HTERT RPE-1 (cell line): Measurements from ENCODE around the gene GGACT.

Experiments
- in situ Hi-C: fragments of 300-500 bp; cut with MboI; formaldehyde crosslinking; loops from 4 replicates; pipeline ENCODE4 v1.14.3; 2020; ENCODE audit warnings: low sequenced_read_pairs

The GGACT gene

DNA sequence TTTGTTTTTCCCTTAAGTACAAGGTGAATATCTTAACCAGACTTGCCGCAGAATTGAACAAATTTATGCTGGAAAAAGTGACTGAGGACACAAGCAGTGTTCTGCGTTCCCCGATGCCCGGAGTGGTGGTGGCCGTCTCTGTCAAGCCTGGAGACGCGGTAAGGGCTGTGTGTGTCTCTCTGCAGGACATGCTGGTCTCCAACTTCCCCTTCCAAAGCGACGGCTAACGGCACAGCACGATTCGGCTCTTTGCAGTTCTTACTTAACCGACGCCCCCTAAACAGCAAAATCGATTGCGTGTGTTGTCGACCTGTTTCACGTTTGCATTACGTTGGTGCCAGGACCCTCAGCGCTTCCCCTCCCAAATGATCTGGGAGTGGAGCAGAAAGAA, 73.2 kb downstream of the GGACT start:
- in situ Hi-C loops, result no loop called here

DNA sequence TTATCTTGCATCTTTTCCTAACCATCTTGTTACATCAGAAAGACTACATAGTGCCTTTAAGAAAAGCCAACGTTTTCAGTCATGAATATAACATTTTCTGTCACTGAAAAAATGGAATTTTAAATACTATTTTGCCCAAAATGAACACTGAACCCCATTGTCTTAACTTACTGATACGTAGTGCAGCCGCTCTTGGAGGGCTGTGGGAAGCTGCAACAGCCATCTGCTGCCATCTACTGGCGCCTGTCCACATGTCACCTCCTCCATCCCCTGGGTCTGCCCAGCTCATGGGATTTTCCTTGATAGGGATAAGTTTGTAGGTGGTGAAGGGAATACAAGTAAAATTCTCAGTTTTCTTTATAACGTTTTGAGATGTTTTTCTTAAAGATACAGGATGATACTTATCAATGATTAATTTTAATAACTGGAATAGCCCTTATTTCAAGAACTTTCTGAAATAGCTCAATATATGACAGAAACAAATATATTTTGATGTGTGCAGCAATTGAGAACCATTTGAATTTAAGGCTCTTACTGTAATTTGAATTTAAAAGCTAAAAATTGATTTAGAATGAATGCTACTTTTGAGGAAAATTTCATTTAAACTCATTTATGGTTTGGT, 73.7 kb downstream of the GGACT start:
- in situ Hi-C loops, result no loop called here

DNA sequence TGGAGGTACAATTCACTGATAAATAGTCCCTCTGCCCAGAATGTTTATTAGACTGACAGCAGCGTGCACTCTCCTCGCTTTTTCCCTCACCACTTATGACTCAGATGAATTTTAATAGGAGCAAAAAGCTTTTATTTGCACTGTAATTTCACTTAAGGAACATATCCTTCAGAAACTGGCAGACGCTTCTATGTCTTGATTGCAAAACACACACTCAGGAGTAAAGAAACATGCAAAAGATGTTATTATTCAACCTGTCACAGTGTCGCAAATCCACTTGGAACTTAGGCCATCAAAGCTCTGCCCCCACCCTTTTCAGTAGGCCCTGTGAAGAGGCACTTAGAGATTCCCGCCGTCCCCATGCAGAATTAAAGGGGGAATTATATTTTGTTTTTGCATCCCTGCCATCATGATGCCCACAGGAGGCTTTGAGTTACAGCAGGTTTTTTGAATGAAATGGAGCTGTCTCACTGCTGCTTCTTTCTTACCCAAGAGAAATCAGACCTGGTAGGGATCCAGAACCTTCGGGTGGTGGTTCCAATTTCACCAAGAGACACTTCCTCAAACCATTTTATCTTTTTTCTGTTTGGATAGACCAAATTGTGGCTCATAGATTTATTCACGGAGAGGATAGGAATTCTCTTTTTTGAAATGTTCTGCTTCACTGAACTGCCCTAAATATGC, 74.5 kb downstream of the GGACT start:
- in situ Hi-C loops, result no loop called here

DNA sequence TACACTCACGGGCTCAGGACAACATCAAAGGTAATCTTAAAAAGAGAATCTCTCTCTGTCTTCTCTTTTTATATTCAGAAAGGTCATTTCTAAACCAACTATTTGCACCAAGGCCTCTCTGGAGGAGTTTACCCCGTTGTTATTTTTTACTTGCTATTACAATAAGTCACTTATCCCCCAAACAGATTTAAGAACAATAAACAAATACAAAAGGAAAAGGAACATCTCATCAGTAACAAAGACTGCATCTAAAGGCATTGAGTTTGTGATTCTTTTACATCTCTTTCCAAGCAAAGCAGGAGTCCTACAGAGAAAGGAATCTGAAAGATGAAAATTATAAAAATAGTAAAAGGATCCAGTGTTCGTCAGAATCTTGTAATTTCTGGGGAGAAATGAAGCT, 75.4 kb downstream of the GGACT start:
- in situ Hi-C loops, result no loop called here

DNA sequence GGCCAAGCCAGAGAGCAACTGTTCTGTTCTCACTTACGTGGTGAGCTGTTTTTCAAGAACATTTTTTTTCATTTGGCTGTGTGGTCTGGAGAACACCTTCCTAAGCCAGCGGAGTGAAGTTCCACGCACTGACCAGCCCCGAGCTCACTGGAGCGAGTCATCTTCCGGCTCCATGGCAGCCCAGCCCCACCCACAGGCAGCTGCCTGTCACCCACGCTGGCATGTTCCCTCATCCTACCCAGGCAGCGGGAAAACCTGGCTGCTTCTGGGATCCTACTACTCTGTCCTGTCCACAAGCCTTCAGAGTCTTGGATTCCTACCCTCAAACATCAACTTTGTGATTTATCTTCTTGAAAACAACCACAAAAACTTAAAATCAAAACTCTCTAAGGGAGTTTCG, 76.2 kb downstream of the GGACT start:
- in situ Hi-C loops, result no loop called here

DNA sequence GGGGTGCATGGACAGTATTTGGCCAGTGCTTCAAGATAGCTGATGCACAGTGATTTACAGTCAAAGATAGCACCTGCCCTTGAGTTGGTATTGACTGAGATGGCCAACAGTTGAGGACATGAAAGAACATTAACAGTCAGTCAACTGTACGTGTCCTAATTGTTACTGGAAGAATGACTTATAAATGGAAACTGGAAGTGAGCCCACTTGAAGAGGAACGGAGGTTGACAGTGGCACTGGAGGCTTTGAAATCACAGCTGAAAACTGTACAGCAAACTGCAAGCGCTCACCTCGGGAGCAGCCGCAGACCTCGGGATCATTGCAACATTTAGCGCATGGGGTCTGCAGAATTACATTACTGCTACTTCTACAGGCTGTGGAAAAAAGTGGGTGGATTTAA, 77.1 kb downstream of the GGACT start:
- in situ Hi-C loops, result no loop called here

DNA sequence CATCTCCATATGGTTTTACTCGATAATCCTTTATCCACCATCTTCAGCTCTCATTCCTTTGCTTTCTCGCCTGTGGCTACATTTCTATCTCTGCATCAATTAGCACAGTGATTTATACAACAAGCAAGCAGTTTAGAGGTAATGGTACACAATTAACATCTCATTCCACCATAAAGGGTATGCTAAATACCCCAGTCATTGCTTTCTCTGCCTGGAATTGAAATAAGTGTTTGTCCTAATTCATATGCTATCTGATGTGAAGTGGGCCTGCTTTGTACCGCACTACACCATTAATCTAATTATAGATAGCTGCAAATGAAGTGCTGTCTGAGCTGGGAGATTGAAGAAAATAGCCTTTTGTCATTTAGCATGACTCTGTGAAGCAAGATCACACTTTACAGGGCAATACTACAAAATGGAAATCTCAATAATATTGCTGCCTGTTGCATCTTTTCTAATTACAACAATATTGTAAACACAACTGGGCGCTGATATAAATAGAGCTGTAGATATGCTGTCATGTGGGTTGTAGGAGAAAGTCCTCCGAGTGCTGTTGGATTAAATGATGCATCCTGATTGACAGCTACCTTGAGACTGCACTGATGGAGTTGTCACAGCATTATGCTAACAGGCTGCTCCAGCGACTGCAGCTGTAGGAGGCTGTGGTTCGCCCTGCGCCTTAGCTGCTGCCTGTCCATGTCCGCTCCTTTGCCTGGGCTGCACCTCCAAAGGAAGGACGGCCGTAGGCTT, 78.2 kb downstream of the GGACT start:
- in situ Hi-C loops, result no loop called here

DNA sequence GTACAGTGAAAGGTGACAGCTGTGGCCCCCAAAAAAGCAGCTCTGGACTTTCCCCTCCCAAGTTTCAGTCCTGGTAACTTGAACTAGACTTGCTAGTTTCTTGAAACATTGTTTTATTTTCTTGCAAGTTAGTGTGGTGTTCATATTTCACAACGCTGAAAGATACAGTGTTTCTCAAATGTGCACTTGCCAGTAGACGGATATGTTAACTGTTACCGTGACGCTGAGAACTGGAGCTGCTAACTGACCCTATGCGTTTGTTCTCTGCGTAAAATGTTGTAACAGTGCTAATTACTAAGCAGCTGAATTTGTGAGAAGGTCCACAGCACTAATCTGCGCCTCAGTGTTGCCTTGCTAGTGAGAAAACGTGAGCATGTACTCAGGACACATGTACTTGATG, 79.6 kb downstream of the GGACT start:
- in situ Hi-C loops, result no loop called here

DNA sequence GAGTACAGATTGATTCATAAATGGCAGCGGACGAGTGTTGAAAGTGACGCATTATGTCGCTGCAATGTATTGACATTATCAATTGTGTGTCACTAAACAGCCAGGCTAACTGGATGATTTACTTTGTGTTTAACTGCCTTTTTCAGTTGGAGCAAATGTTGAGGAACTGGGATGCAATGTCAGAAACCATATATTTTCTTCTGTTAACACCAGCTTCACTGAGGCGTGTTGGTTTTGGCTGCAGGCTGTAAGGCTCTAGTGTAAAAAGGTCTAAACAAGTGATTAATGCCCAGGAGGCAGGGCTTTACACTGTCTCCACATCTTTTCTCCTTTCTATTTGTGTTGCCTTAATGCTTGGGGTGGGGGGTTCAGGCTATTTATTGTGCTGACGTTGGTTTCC, 80.1 kb downstream of the GGACT start:
- in situ Hi-C loops, result no loop called here

DNA sequence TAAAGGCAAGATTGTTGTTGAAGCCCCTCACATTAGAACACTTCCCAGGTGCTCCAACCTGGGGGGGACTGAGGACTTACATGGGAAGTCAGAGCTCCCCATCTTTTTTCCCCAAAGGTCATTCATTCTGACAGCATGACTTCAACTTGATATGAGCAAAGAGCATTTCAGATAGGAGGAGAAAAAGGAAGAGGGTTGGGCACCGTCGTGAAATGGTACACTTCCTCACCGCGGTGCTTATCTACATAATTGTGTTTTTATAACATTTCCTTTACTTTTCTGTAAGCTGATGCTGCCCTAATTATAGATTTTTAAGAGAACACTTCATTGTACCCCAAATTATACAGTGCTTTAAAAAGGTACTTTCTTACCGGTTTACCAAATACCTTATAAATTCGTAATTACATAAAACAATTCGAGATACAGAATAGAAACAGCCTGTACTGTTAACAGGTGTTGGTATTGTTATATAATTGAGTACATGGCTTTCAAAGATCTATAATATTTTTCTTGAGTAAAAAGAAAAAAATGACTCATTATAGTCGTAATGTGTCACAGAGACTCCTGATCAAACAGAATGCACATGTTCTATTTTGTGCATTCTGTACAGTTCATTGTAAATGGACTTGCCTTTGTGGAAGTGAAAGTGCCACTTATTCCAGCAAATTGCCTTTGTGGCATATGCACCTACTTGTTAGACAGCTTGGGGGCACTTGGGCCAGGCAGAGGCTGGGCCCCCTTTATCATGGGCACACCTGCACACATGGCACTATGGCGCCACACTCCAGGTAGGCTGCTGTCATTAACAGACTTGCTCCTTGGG, 81.8 kb downstream of the GGACT start:
- in situ Hi-C loops, result no loop called here

DNA sequence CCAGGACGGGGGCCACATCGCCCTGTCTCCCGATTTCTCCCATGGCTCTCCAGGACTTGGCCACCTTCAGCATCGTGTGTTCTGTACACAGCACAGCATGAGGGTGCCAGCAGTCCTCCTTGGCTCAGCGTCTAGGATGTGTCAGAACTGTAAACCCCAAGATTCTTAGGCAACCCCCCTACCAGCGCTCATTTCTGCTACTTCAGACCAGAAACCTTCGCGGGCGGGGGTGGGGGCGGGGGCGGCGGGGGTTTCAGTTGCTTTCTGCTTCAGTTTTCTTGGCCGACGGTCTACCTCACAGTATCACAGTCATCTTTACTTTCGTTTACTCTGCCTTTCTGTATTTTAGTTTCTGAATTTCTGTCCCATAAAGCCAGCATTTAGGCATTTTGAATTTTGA, 82.4 kb downstream of the GGACT start:
- in situ Hi-C loops, result no loop called here

DNA sequence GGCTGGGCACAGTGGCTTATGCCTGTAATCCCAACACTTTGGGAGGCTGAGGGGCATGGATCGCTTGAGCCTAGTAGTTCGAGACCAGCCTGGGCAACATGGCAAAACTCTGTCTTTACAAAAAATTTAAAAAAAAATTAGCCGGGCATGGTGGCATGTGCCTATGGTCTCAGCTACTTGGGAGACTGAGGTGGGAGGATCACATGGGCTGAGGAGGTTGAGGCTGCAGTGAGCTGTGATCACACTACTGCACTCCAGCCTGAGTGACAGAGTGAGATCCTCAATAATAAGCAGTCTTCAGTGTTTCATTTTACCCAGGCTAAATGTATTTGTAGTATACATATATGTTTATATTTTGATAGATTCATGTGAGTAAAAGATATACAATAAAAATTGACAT, 85.0 kb downstream of the GGACT start:
- in situ Hi-C loops, result no loop called here

DNA sequence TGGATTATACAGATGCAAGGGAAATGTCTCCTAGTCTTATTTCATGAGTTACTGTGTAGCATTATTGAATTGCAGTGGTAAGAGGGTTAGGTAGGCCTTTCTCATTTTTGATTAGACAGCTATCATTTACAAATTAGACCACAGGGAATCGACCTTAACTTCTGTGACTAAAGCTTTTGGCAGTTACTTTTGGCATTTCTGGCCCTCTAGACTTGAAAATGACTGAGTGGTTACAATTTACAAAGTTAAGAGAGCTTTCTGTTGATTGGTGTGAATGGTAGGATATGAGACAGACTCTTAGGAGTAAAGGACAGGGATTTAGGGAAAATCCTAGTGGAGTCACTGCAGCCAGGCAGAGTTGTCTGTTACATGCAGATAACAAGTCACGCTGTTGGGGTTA, 86.1 kb downstream of the GGACT start:
- in situ Hi-C loops, result no loop called here

DNA sequence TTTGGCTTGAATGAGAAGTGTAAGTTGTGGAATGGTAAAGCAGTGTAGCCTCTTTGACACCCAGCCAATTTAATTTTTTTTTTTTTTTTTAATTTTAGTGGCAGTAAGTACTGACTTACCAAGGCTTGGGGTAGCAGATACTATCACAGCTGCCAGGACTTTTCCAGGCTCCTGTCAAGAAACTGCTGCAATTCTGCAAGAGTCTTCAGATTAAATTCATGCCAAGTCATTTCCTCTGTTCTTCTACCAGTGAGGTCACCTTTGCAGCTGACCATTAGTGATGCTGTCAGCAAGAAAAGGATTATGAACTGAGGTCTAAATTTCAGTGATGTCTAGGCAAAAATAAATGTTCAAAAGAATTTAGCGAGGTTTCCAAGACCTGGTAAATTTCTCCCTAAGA, 91.2 kb downstream of the GGACT start:
- in situ Hi-C loops, result no loop called here

DNA sequence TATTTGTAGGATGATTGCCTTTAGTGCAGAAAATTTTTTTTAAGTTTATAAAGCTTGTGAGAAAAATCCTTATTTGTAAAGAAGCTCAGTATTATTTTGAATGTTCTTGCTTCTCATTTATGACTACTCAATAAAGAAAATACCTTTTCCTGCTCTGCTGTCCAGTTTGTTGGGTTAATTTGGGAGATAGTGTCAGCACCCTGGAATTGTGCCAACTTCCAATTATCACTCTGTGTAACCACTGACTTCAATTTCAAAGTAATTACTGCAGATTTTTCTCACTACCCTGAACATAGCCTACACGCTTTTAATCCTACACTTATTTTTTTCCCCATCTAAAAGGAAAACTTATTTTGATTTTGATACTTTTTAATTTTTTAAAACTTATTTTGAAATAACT, 93.1 kb downstream of the GGACT start:
- in situ Hi-C loops, result no loop called here

DNA sequence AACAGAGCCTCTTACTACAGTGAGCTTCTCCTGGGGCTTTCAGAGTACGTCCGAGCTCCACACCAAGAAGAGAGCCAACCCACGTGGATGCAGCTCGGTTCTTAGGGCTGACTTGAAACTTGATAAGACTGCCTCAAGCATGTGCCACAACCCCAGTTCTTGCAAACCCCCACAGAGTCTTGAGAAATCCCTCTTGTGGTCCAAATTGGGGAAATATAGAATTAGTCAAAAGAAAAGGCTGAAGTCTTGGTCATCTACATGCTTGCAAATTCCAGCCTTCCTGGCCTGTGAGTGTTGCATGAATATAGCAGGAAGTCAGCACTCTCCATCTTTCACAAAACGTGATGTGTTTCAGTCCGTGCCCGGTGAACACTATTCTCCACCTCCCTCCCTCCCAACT, 95.2 kb downstream of the GGACT start:
- in situ Hi-C loops, result no loop called here

DNA sequence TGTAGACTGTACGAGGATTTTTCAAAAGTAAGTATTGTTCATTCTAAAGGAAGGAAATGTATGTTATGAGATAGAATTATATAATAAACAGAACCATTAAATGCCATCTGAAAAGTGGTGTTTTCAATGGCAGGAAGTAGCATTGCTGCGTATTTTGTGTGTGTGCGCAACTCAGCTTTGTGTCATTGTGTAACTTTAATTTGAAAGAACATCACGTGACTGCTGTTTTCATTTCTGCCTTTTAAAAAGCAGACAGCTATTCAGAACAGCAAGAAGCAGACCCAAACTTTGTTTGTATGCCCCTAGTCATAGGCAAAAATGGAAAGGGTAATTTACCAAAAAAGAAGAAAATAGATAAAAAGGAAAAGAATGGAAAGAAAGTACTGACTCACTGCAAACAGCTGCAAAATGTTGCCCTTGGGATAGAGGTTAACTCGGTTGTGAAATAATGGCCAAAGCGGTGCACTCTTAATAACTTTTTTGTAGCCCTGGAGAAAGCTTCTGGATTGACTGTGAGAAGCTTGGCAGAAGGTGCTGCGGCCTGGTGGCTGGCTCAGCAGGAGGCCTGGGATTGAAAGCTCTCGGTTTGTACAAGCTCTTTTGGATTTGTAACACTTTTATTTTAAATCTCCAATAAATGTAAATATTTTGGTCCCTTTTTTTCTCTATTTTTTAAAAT, 97.3 kb downstream of the GGACT start:
- in situ Hi-C loops, result no loop called here

DNA sequence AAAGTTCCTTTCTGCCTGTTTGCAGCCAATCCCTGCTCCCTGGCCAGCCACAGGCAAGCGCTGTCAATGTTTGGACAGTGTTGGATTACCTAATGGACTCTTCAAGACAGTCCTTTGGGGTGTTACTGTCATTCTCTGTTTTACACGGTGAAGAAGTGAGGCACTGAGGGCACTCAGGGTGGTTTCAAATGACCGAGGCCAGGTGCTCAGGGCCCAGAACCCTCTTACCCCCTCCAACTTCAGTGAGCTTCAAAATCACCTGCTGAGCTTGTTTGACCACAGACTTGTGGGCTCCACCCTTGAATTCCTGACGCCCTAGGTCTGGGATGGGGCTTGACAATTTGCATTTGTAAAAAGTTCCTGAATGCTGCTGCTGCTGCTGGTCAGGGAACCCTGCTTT, 97.9 kb downstream of the GGACT start:
- in situ Hi-C loops, result no loop called here

DNA sequence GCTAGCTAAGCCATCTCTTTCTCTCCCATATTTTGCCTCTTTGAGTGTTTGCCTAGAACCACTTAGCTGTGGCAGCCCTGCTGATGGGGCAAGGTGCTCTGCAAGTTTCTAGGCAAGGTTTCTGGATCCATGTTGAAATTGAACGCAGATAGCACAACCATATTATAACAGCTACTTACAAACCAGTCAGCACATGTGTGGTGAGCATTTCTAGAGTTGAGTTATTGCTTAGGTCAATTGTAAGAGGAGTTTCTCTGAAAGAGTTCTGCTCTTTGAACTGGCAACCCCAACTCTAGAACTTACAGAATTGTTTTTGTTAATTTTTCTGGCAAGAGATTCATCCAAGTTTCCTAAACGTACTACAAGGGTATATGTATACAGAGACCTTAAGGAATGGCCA, 103.3 kb downstream of the GGACT start:
- in situ Hi-C loops, result no loop called here

DNA sequence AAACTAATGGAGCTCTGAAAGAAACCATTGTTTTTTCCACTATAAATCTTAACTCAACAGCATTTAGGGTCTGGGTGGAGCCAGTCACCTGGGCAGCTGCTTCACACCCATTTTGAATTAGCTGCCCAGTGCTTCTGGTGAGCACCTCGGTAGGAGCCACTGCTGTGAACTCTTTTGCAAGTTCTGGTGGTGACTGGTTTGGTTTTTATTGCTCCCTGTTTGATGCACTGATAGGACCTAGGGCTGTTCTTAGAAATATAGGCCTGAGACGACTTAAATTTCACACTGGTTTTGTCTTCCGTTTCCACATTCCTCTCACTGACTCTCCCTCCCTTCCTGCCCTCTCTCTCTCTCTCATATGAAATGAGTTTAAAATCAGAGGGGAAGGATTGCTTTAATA, 103.9 kb downstream of the GGACT start:
- in situ Hi-C loops, result no loop called here

DNA sequence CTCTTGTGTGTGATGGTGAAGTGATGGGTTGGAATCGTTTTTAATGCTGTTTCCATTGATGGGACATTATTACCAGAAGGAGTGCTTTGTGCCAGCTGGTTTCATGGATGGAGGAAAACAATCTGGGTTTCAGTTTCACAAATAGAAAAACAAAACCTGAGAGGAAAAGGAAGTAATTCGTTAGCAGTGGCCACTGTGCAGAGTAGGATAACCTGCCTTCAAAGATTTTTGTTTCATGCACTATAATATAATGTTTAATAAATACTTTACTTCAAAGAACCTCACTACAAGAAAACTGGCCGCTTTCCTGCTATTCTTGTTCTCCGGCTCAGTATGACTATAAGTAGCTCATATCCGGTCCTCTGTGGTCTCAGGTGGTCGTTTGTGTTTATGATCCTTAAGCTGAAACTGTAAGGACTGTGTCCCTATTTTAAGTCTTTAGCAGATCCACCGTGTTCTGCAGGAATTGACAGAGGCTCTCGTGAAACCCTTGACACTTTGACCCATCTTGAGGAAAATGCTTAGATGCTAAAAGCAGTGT, 104.7 kb downstream of the GGACT start:
- in situ Hi-C loops, result no loop called here
